ENCODE measurements around the gene ARGLU1. TPM values are rescaled to one million over a fixed set of nuclear protein-coding genes. Genes with fewer than 3 reads are reported as not detected.

The ARGLU1 gene
- polyA plus RNA-seq, 2 donors = 51.0 to 84.5 TPM

- no peaks in the 10 kb centered on the region for H3K36me3 ChIP-seq (ENCODE audit: control insufficient read depth in 2 of 2, insufficient read depth in 2 of 2, low read length in 1 of 2)
- 53 to 57% methylated on average over 5 of the region's 5 CpGs for WGBS, 2 donors
- H3K4me3 ChIP-seq (ENCODE audit: low read depth in 1 of 2, low read length in 2 of 2) = no peak overlapping the region
- H3K27me3 ChIP-seq (ENCODE audit: control insufficient read depth in 1 of 2, insufficient read depth in 2 of 2, low read length in 2 of 2) = no peaks in the 10 kb centered on the region
- peak overlapping the region; percentile 80 to 83 for H3K27ac ChIP-seq (ENCODE audit: low read depth in 2 of 2, low read length in 1 of 2)
- peaks cover 5 to 16% of the 10 kb centered on the region in 2 donors for H3K4me1 ChIP-seq (ENCODE audit: control insufficient read depth in 2 of 2, insufficient read depth in 2 of 2, low read length in 1 of 2)
- H3K9me3 ChIP-seq (ENCODE audit: control insufficient read depth in 2 of 2, insufficient read depth in 1 of 2, low read depth in 1 of 2, low read length in 1 of 2) = no peaks in the 10 kb centered on the region
Measured at GRCh38 chr13:106522112-106522705, 45.7 kb downstream of the ARGLU1 start.

- WGBS, 2 donors = 43 to 44% methylated on average over 5 of the region's 5 CpGs
- H3K9me3 ChIP-seq (ENCODE audit: control insufficient read depth in 2 of 2, insufficient read depth in 1 of 2, low read depth in 1 of 2, low read length in 1 of 2) = no peaks in the 10 kb centered on the region
- H3K36me3 ChIP-seq (ENCODE audit: control insufficient read depth in 2 of 2, insufficient read depth in 2 of 2, low read length in 1 of 2) = no peaks in the 10 kb centered on the region
- no peak overlapping the region for H3K4me3 ChIP-seq (ENCODE audit: low read depth in 1 of 2, low read length in 2 of 2)
- H3K27ac ChIP-seq (ENCODE audit: low read depth in 2 of 2, low read length in 1 of 2) = peak overlapping the region in 1 of 2 donors; percentile 42
- H3K4me1 ChIP-seq (ENCODE audit: control insufficient read depth in 2 of 2, insufficient read depth in 2 of 2, low read length in 1 of 2) = peaks cover 5 to 13% of the 10 kb centered on the region in 2 donors
- H3K27me3 ChIP-seq (ENCODE audit: control insufficient read depth in 1 of 2, insufficient read depth in 2 of 2, low read length in 2 of 2) = no peaks in the 10 kb centered on the region
Measured at GRCh38 chr13:106521095-106521799, 46.7 kb downstream of the ARGLU1 start.

- H3K27ac ChIP-seq (ENCODE audit: low read depth in 2 of 2, low read length in 1 of 2) = no peak overlapping the region
- H3K36me3 ChIP-seq (ENCODE audit: control insufficient read depth in 2 of 2, insufficient read depth in 2 of 2, low read length in 1 of 2) = no peaks in the 10 kb centered on the region
- peaks cover 2 to 12% of the 10 kb centered on the region in 2 donors for H3K4me1 ChIP-seq (ENCODE audit: control insufficient read depth in 2 of 2, insufficient read depth in 2 of 2, low read length in 1 of 2)
- no peaks in the 10 kb centered on the region for H3K27me3 ChIP-seq (ENCODE audit: control insufficient read depth in 1 of 2, insufficient read depth in 2 of 2, low read length in 2 of 2)
- WGBS, 2 donors = 58 to 59% methylated on average over 12 of the region's 12 CpGs
- H3K4me3 ChIP-seq (ENCODE audit: low read depth in 1 of 2, low read length in 2 of 2) = no peak overlapping the region
- H3K9me3 ChIP-seq (ENCODE audit: control insufficient read depth in 2 of 2, insufficient read depth in 1 of 2, low read depth in 1 of 2, low read length in 1 of 2) = no peaks in the 10 kb centered on the region
Measured at GRCh38 chr13:106520251-106521054, 47.5 kb downstream of the ARGLU1 start.

- no peaks in the 10 kb centered on the region for H3K9me3 ChIP-seq (ENCODE audit: control insufficient read depth in 2 of 2, insufficient read depth in 1 of 2, low read depth in 1 of 2, low read length in 1 of 2)
- H3K27ac ChIP-seq (ENCODE audit: low read depth in 2 of 2, low read length in 1 of 2) = no peak overlapping the region
- peaks cover 2 to 9% of the 10 kb centered on the region in 2 donors for H3K4me1 ChIP-seq (ENCODE audit: control insufficient read depth in 2 of 2, insufficient read depth in 2 of 2, low read length in 1 of 2)
- 89 to 90% methylated on average over 11 of the region's 11 CpGs for WGBS, 2 donors
- no peak overlapping the region for H3K4me3 ChIP-seq (ENCODE audit: low read depth in 1 of 2, low read length in 2 of 2)
- H3K36me3 ChIP-seq (ENCODE audit: control insufficient read depth in 2 of 2, insufficient read depth in 2 of 2, low read length in 1 of 2) = no peaks in the 10 kb centered on the region
- H3K27me3 ChIP-seq (ENCODE audit: control insufficient read depth in 1 of 2, insufficient read depth in 2 of 2, low read length in 2 of 2) = no peaks in the 10 kb centered on the region
Measured at GRCh38 chr13:106518512-106518911, 49.4 kb downstream of the ARGLU1 start.

- H3K4me1 ChIP-seq (ENCODE audit: control insufficient read depth in 2 of 2, insufficient read depth in 2 of 2, low read length in 1 of 2) = peaks cover 0 to 6% of the 10 kb centered on the region in 2 donors
- no peaks in the 10 kb centered on the region for H3K27me3 ChIP-seq (ENCODE audit: control insufficient read depth in 1 of 2, insufficient read depth in 2 of 2, low read length in 2 of 2)
- no peaks in the 10 kb centered on the region for H3K36me3 ChIP-seq (ENCODE audit: control insufficient read depth in 2 of 2, insufficient read depth in 2 of 2, low read length in 1 of 2)
- 83 to 91% methylated on average over 4 of the region's 4 CpGs for WGBS, 2 donors
- no peaks in the 10 kb centered on the region for H3K9me3 ChIP-seq (ENCODE audit: control insufficient read depth in 2 of 2, insufficient read depth in 1 of 2, low read depth in 1 of 2, low read length in 1 of 2)
- H3K4me3 ChIP-seq (ENCODE audit: low read depth in 1 of 2, low read length in 2 of 2) = no peak overlapping the region
- no peak overlapping the region for H3K27ac ChIP-seq (ENCODE audit: low read depth in 2 of 2, low read length in 1 of 2)
Measured at GRCh38 chr13:106517109-106517847, 50.7 kb downstream of the ARGLU1 start.

- H3K4me3 ChIP-seq (ENCODE audit: low read depth in 1 of 2, low read length in 2 of 2) = no peak overlapping the region
- 85 to 87% methylated on average over 5 of the region's 5 CpGs for WGBS, 2 donors
- no peaks in the 10 kb centered on the region for H3K36me3 ChIP-seq (ENCODE audit: control insufficient read depth in 2 of 2, insufficient read depth in 2 of 2, low read length in 1 of 2)
- H3K27ac ChIP-seq (ENCODE audit: low read depth in 2 of 2, low read length in 1 of 2) = no peak overlapping the region
- no peaks in the 10 kb centered on the region for H3K9me3 ChIP-seq (ENCODE audit: control insufficient read depth in 2 of 2, insufficient read depth in 1 of 2, low read depth in 1 of 2, low read length in 1 of 2)
- peaks cover 0 to 6% of the 10 kb centered on the region in 2 donors for H3K4me1 ChIP-seq (ENCODE audit: control insufficient read depth in 2 of 2, insufficient read depth in 2 of 2, low read length in 1 of 2)
- H3K27me3 ChIP-seq (ENCODE audit: control insufficient read depth in 1 of 2, insufficient read depth in 2 of 2, low read length in 2 of 2) = no peaks in the 10 kb centered on the region
Measured at GRCh38 chr13:106515635-106516254, 52.2 kb downstream of the ARGLU1 start.

GRCh38 chr13:106514928-106515634, 52.9 kb downstream of the ARGLU1 start:
- peaks cover 0 to 5% of the 10 kb centered on the region in 2 donors for H3K36me3 ChIP-seq (ENCODE audit: control insufficient read depth in 2 of 2, insufficient read depth in 2 of 2, low read length in 1 of 2)
- no peaks in the 10 kb centered on the region for H3K27me3 ChIP-seq (ENCODE audit: control insufficient read depth in 1 of 2, insufficient read depth in 2 of 2, low read length in 2 of 2)
- H3K27ac ChIP-seq (ENCODE audit: low read depth in 2 of 2, low read length in 1 of 2) = no peak overlapping the region
- WGBS, 2 donors = 88 to 89% methylated on average over 15 of the region's 15 CpGs
- no peak overlapping the region for H3K4me3 ChIP-seq (ENCODE audit: low read depth in 1 of 2, low read length in 2 of 2)
- peaks cover 0 to 4% of the 10 kb centered on the region in 2 donors for H3K4me1 ChIP-seq (ENCODE audit: control insufficient read depth in 2 of 2, insufficient read depth in 2 of 2, low read length in 1 of 2)
- peaks cover 0 to 1% of the 10 kb centered on the region in 2 donors for H3K9me3 ChIP-seq (ENCODE audit: control insufficient read depth in 2 of 2, insufficient read depth in 1 of 2, low read depth in 1 of 2, low read length in 1 of 2)

- Histone ChIP-seq H3K4me3 (ENCODE audit: low read depth in 1 of 2, low read length in 2 of 2) (no peak overlapping the region), H3K4me1 (ENCODE audit: control insufficient read depth in 2 of 2, insufficient read depth in 2 of 2, low read length in 1 of 2) (peaks cover 0 to under 1% of the 10 kb centered on the region in 2 donors), H3K9me3 (ENCODE audit: control insufficient read depth in 2 of 2, insufficient read depth in 1 of 2, low read depth in 1 of 2, low read length in 1 of 2) (peaks cover 0 to 1% of the 10 kb centered on the region in 2 donors), H3K27me3 (ENCODE audit: control insufficient read depth in 1 of 2, insufficient read depth in 2 of 2, low read length in 2 of 2) (no peaks in the 10 kb centered on the region), H3K36me3 (ENCODE audit: control insufficient read depth in 2 of 2, insufficient read depth in 2 of 2, low read length in 1 of 2) (peaks cover 0 to 5% of the 10 kb centered on the region in 2 donors), H3K27ac (ENCODE audit: low read depth in 2 of 2, low read length in 1 of 2) (no peak overlapping the region)
- 66 to 68% methylated on average over 8 of the region's 8 CpGs for WGBS, 2 donors
Measured at GRCh38 chr13:106513025-106513983, 54.6 kb downstream of the ARGLU1 start.

Data from esophagus (tissue), 2 donors.